WTC11 (cell line): ENCODE data around the gene NDE1. TPM values are rescaled to one million over a fixed set of nuclear protein-coding genes. Genes with fewer than 3 reads are reported as not detected.

Source experiments
- ATAC-seq: fragments of 200-7000 bp; cut with Tn5 transposase; 2 replicates; pipeline ENCODE4 v1.10.0; 2021; ENCODE audit warnings: mild to moderate bottlenecking, moderate library complexity
- CTCF ChIA-PET: fragments of 300-600 bp; sonication (Branson Sonifier 250); formaldehyde crosslinking; loops from one replicate; lab custom pipeline; 2021; ENCODE audit warnings: antibody characterized with exemption; lab: Charles Lee
- POLR2A ChIA-PET: fragments of 350-600 bp; sonication (Branson Sonifier 250); formaldehyde crosslinking; loops from one replicate; lab custom pipeline; 2021; ENCODE audit warnings: antibody characterized with exemption; lab: Charles Lee
- DNase-seq: peaks from one replicate; pipeline ENCODE4 v3.0.0; 2021; ENCODE audit warnings: low spot score
- H3K27ac Mint-ChIP-seq: 2 replicates; pipeline ENCODE4 v1.8.0; 2021; ENCODE audit warnings: mixed read lengths
- H3K27me3 Mint-ChIP-seq: 2 replicates; pipeline ENCODE4 v1.8.0; 2021; ENCODE audit warnings: low read depth, mild to moderate bottlenecking, moderate library complexity, mixed read lengths
- H3K36me3 Mint-ChIP-seq: 2 replicates; pipeline ENCODE4 v1.8.0; 2021; ENCODE audit warnings: mixed read lengths
- H3K4me1 Mint-ChIP-seq: 2 replicates; pipeline ENCODE4 v1.8.0; 2022; ENCODE audit warnings: mixed read lengths
- H3K4me3 Mint-ChIP-seq: 2 replicates; pipeline ENCODE4 v1.8.0; 2021; ENCODE audit warnings: mild to moderate bottlenecking, moderate library complexity, mixed read lengths
- H3K9me3 Mint-ChIP-seq: 2 replicates; pipeline ENCODE4 v1.8.0; 2021; ENCODE audit warnings: mixed read lengths
- AFF4 ChIP-seq: sonication (generic); formaldehyde crosslinking; IDR thresholded peaks from 2 replicates; pipeline ENCODE4 v1.8.1; 2023; ENCODE audit warnings: mild to moderate bottlenecking, missing genetic modification reagents, borderline replicate concordance
- ARID4B ChIP-seq: sonication (generic); formaldehyde crosslinking; IDR thresholded peaks from 2 replicates; pipeline ENCODE4 v1.8.0; 2023; ENCODE audit warnings: missing genetic modification reagents, mild to moderate bottlenecking, borderline replicate concordance
- CDX4 ChIP-seq: fragments of 250-450 bp; sonication (Bioruptor Pico); IDR thresholded peaks from 2 replicates; pipeline ENCODE4 v1.9.0; 2021; ENCODE audit warnings: moderate library complexity, mild to moderate bottlenecking, inconsistent platforms, borderline replicate concordance
- ESRRA ChIP-seq: sonication (generic); formaldehyde crosslinking; IDR thresholded peaks from 2 replicates; pipeline ENCODE4 v1.8.1; 2022; ENCODE audit warnings: mild to moderate bottlenecking, missing genetic modification reagents, borderline replicate concordance
- FOXP1 ChIP-seq: sonication (generic); formaldehyde crosslinking; IDR thresholded peaks from 2 replicates; pipeline ENCODE4 v1.8.0; 2022; ENCODE audit warnings: missing genetic modification reagents, mild to moderate bottlenecking, moderate library complexity, borderline replicate concordance
- MAX ChIP-seq: sonication (generic); formaldehyde crosslinking; IDR thresholded peaks from 2 replicates; pipeline ENCODE4 v1.8.0; 2022; ENCODE audit warnings: mild to moderate bottlenecking, missing genetic modification reagents
- NFYB ChIP-seq: sonication (generic); formaldehyde crosslinking; conservative IDR thresholded peaks from 2 replicates; pipeline ENCODE4 v1.8.0; 2022; ENCODE audit warnings: low read depth, missing genetic modification reagents
- NR3C1 ChIP-seq: sonication (generic); formaldehyde crosslinking; conservative IDR thresholded peaks from 2 replicates; pipeline ENCODE4 v1.8.1; 2023; ENCODE audit warnings: low read depth, mild to moderate bottlenecking, missing genetic modification reagents
- PRDM15 ChIP-seq: sonication (generic); formaldehyde crosslinking; IDR thresholded peaks from 2 replicates; pipeline ENCODE4 v1.8.0; 2022; ENCODE audit warnings: missing genetic modification reagents
- SMAD4 ChIP-seq: sonication (generic); formaldehyde crosslinking; IDR thresholded peaks from 2 replicates; pipeline ENCODE4 v1.8.0; 2022; ENCODE audit warnings: mild to moderate bottlenecking, missing genetic modification reagents
- STAT6 ChIP-seq: sonication (generic); formaldehyde crosslinking; conservative IDR thresholded peaks from 2 replicates; pipeline ENCODE4 v1.8.1; 2023; ENCODE audit warnings: mild to moderate bottlenecking, low read depth, missing genetic modification reagents, moderate library complexity
- TEAD4 ChIP-seq: sonication (generic); formaldehyde crosslinking; IDR thresholded peaks from 2 replicates; pipeline ENCODE4 v1.8.0; 2022; ENCODE audit warnings: mild to moderate bottlenecking, missing genetic modification reagents
- TP53 ChIP-seq: sonication (generic); formaldehyde crosslinking; IDR thresholded peaks from 2 replicates; pipeline ENCODE4 v1.8.1; 2023; ENCODE audit warnings: mild to moderate bottlenecking, missing genetic modification reagents
- ZNF423 ChIP-seq: fragments of 250-450 bp; sonication (Bioruptor Pico); IDR thresholded peaks from 2 replicates; pipeline ENCODE4 v2.1.2; 2022; ENCODE audit warnings: mild to moderate bottlenecking, moderate library complexity
- ZNF425 ChIP-seq: fragments of 250-450 bp; sonication (Bioruptor Pico); conservative IDR thresholded peaks from 2 replicates; pipeline ENCODE4 v1.9.0; 2021; ENCODE audit warnings: mild to moderate bottlenecking
- ZNF671 ChIP-seq: fragments of 250-450 bp; sonication (Bioruptor Pico); IDR thresholded peaks from 2 replicates; pipeline ENCODE4 v1.8.0; 2021; ENCODE audit warnings: mild to moderate bottlenecking
- total RNA-seq: library from RNA; stranded (reverse); gene quantifications from 3 replicates; pipeline ENCODE4 v1.2.3, GENCODE V29; 2021

The NDE1 gene
- total RNA-seq, 1 experiment from 2014 or later: 39.4 TPM

GRCh38 chr16:15757630-15758251 lies 107.7 kb downstream of the NDE1 start (continued):
- no peak for TF ChIP-seq MAX (CRISPR knock-in tag)
- TF ChIP-seq ARID4B (CRISPR knock-in tag): no peak

- Mint-ChIP-seq H3K4me1 (peaks cover 6% of the 10 kb centered on the region), H3K36me3 (no peaks in the 10 kb centered on the region), H3K4me3 (no peak overlapping the region), H3K27ac (no peak overlapping the region), H3K9me3 (peaks cover 3% of the 10 kb centered on the region; the same call in 1 of the 2 replicates), H3K27me3 (peaks cover 7% of the 10 kb centered on the region)
- DNase-seq (no peak), ATAC-seq (no peak)
- ChIA-PET POLR2A (interaction anchor here (0.7 kb wide), 1 partner anchor 225 kb away, joined by 4 read pairs; no protein-coding TSS in a partner anchor), CTCF (interaction anchor here (0.6 to 1.3 kb wide), 4 partner anchors 19 to 369 kb away, joined by 3 read pairs; no protein-coding TSS in a partner anchor)
- TF ChIP-seq FOXP1 (CRISPR knock-in tag) (no peak), PRDM15 (CRISPR knock-in tag) (no peak), ZNF425 (CRISPR knock-in tag) (no peak), NR3C1 (CRISPR knock-in tag) (no peak), ESRRA (CRISPR knock-in tag) (no peak), ZNF671 (CRISPR knock-in tag) (no peak), TEAD4 (no peak), AFF4 (CRISPR knock-in tag) (no peak), SMAD4 (CRISPR knock-in tag) (no peak), TP53 (no peak), ZNF423 (CRISPR knock-in tag) (no peak), STAT6 (CRISPR knock-in tag) (no peak), NFYB (CRISPR knock-in tag) (no peak), CDX4 (no peak)
Observed at GRCh38 chr16:15759070-15759469, 109.0 kb downstream of the NDE1 start.
